Measurements from ENCODE around the gene COX4I1.

Gene COX4I1

DNA sequence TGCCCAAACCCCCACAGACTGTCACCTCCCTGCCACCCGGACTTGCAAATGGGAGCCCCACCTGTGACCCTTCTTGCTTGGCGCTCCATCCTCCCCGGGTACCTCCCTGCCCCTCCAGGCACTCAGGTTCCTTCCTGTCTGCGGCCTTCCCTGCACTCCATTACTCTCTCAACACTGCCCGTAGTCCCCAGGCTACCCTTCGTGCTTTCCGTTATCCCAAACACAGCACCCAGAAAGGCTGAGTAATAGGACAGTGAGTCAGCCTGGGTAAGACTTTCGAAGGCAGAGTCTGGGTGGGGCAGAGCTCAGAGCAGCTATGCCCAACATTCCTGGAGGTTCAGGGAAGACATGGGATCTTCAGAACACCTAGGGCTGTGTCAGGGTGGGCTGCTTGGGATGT lies 32.0 kb upstream of the COX4I1 start:
- no peak for DNase-seq (ENCODE audit: low spot score)

DNA sequence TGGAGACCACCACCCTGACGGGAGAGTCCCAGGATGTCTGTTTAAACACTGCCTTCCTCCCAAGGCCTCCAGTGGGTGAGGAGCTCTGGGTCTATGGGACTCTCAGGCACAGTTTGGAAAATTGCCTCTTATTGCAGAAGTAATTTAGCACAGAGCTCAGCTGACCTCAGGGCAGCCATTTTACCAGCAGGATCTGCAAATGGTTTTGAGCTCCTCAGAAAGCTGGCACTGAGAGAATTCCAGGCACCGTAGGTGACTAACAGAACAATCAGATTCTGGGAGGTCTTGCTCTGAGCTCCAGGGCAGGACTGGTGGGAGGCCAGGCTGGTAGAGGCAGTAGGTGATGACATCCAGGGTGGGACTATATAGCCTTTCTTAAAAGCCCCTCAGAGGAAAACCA lies 31.3 kb upstream of the COX4I1 start:
- DNase-seq (ENCODE audit: low spot score) = no peak

DNA sequence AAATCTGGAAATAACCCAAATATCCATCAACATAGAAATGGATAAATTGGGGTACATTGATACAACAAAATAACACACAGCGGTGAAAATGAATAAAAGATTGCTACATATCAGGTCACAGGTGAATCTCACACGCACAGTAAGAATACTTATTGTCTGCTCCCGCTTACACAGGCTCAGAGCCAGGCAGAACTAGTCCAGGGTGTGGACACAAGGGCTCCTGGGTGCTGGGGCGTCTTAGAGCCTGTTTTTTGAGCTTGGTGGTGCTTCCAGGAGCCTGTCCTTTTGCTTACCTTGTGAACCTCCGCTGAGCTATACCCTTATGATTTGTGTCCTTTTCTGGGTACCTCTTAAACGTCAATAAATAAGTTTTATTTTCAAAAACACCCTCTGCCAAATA lies 28.8 kb upstream of the COX4I1 start:
- DNase-seq (ENCODE audit: low spot score) = no peak

DNA sequence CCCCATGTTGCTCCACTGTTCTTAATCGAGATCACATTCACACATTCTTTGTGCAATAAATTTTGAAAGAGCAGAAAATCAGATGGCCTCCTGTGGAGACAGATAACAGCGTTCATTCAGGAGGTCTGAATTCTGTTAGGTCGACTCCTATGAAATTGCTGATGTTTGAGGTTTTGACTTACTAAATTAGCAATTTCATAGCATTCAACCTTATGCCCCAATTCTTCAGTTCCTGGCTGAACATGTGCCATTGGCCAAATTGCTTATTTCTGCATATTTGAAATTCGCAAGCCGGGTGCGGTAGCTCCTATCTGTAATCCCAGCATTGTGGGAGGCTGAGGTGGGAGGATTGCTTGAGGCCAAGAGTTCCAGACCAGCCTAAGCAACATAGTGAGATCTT lies 26.5 kb upstream of the COX4I1 start:
- no peak for DNase-seq (ENCODE audit: low spot score)

GRCh38 chr16:85774136-85774535 lies 25.4 kb upstream of the COX4I1 start:
- no peak for DNase-seq (ENCODE audit: low spot score)

GRCh38 chr16:85774811-85775210 lies 24.7 kb upstream of the COX4I1 start:
- no peak for DNase-seq (ENCODE audit: low spot score)

DNA sequence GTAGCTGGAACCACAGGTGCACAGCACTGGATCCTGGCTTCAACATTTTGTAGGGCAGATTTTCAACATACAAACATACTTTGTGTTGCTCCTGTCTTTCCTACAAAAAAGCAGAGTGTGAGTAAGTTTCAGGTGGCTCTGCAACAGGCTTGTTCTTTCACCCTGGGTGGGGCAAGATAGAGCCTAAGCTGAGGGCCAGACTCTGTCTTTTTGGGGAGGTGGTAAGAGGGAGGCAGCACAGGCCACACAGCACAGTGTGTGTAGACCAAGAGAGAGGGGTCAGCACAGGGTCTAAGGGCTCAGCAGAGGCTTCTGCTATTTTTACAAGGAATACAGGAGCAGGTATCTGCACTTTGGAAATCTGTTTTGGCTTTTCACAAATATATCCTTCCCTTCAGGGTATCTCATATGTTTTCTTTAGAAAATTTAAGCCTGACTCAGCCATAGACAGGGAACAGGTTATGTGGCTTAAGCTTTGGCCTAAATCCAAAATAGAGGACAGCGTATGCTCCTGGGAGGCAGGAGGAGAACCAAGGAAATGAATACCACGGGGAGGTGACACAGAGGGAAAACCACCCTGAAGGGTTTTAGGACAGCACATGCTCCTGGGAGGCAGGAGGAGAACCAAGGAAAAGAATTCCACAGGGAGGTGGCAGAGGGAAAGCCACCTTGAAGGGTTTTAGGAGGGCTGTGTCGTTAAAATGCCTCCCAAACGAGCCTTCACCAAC lies 21.7 kb upstream of the COX4I1 start:
- DNase-seq (ENCODE audit: low spot score) = no peak

DNA sequence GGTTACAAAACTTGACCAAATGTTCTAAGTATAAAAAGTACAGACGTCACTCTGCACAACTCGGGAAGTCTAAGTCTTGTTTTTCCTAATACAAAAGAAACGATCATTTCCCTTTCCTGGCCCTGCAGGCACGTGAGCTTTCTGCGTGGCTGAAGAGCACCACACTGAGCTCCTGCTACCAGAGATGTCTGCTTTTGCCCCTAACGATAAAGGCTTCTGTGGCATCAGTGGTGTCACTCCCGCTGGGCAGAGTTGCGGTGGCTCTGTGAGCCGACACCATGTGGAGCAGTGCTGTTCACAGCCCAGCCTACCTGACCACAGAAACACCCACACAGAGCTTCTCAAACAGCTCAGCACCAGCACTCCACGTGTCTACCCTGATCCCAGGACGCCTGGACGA lies 20.6 kb upstream of the COX4I1 start:
- DNase-seq (ENCODE audit: low spot score) = no peak

- DNase-seq (ENCODE audit: low spot score) = no peak
Measured at GRCh38 chr16:85780281-85780680, 19.2 kb upstream of the COX4I1 start.

DNA sequence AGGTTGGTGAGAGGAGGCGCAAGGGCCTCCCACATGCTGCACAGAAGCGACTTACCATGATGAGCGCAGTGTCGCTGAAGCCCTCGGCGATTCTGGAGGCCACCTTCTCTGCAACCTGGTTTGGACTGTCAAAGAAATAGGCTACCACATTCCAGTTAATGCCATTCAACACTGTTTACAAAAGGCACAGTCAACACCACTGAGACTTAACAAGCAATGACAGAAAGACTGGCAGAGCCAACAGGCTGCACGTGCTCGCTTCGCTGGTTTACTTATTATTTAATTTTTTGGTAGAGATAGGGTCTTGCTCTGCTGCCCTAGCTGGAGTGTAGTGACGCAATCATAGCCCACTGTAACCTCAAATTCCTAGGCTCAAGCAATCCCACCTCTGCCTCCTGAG lies 18.3 kb upstream of the COX4I1 start:
- DNase-seq (ENCODE audit: low spot score) = no peak

DNA sequence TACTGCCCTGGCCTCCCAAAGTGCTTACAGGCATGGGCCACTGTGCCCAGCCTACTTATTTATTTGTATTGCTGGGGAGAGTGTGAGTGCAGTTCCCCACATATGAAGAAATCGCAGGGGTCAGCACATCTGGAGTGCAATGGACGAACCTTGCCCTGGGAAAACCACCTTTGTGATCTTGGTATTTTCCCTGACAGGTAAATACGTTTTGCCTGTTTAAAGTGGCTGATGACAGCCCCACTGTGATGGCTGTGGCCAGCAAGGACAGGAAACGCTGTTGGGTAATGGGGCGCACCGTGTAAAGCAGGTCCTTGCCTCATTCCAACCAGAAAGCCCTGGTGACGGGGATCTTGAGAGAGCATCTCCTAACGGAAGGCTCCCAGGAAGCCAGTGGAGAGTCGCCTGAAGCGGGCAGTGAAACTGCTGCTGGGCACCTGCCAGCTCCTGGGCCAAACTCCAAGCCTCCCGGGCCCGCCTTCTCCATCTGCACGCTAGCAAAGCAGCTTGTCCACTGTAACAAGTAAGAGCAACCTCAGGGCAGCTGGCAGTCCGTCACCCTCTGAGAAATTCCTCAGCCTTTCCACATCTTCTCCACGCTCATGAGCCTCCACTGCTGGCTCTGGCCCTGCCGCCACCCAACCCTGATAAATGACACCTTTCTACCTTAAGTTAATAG lies 17.7 kb upstream of the COX4I1 start:
- DNase-seq (ENCODE audit: low spot score) = peak; percentile 48

GRCh38 chr16:85782451-85782850 lies 17.0 kb upstream of the COX4I1 start:
- no peak for DNase-seq (ENCODE audit: low spot score)

GRCh38 chr16:85783441-85783840 lies 16.1 kb upstream of the COX4I1 start:
- no peak for DNase-seq (ENCODE audit: low spot score)

- DNase-seq (ENCODE audit: low spot score) = no peak
Measured at GRCh38 chr16:85784813-85785212, 14.7 kb upstream of the COX4I1 start.

GRCh38 chr16:85785927-85786326 lies 13.6 kb upstream of the COX4I1 start:
- no peak for DNase-seq (ENCODE audit: low spot score)

DNA sequence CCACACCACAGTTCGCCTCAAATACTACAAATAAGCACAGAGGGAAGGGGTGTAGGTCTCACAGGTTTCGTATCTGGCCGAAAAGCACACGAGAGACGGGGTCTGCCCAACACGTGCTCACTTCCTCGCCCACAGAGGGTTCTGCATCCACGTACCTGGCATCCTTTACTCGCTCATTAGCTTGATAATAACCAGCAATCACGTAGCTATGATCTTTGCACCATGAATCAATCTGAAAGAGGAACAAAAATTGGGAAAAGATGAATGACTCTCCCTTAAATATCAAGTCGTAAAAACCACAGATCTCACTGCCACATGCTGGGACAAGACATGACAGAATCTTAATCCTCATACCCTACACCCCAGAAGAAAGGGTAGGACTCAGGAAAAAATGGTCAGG lies 10.7 kb upstream of the COX4I1 start:
- no peak for DNase-seq (ENCODE audit: low spot score)

DNA sequence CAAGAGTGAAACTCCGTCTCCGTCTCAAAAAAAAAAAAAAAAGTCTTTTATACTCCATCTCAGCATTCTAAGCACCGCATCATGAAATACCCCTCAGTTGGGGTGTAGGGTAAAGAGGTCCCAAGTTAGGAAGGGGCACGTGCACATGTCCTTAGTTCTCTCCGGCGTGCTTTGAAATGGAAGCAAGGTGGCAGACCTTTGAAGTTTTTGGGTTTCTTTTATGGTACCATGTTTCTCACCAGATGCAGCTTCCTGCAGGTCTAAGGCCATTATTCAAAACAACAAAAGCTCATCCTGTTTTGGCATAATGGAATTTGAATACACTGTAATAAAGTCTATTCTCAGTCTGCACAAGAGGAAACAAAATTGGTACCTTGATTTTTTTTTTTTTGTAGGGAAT lies 9.7 kb upstream of the COX4I1 start:
- DNase-seq (ENCODE audit: low spot score) = no peak

DNA sequence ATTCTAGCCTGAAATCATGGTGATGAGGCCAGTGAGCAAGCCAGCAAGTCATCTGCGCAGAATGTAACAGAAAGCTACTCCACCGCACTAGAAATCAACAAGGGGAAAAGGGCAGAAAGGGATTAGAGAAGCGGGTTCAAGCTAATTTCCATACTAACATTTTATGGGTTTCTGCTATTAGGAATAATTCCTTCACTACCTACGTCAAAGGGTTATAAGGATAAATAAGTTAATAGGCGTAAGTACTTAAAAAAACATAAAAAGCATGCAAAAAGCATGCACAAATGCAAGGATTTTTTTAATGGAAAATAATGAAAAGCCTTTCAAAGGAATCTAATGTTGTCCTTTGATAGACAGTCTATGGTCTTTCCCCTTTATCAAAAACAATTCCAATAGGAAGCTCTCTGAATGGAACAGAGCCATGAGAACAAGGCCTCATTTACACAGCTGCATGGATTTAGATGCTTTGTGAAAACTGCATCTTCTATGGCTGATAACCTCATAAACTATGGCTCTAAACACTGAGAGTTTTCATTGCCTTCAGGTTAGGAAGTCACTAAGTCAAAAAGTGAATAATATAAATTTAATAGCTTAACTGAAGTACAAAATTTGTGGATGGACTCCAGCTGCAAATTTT lies 5.7 kb upstream of the COX4I1 start:
- no peak for DNase-seq (ENCODE audit: low spot score)

DNA sequence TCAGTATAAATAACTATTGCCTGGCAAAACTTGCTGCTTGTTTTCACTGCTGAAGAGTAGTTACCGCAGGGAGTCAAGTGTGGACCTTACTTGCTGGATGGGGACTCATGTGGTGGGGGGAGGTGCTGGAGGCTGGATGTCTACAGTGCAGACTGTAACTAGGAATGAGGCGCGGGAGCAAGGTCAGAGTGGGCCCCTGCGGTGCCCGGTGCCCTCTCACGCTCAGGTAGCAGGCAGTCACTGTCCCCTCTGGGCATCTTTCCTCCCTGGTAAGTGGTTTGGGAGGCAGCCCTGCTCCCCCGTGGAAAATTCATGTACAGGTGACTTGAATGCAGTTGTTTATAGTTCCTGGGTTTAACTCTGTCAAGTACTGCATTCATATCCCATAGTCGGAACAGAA lies 4.8 kb upstream of the COX4I1 start:
- no peak for DNase-seq (ENCODE audit: low spot score)

DNA sequence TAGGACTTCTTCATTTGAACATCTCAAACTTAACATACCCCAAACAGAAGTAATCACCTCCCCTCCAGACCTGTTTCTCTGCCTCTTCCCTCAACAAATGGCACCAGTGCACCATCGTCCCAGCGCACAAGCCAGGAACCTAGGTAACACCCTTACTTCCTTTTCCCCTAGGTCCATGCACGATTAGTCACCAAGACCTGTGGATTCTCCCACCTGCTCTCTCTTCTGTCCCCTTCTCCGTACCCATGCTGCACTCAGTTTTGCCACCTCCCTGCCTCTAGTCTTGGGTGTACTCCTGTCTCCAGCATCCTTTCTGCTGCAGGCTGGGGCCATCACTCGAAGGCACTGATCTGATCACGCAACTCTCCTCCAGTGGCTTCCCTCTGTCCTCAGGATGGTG lies 3.3 kb upstream of the COX4I1 start:
- no peak for DNase-seq (ENCODE audit: low spot score)

GRCh38 chr16:85796599-85796998 lies 2.9 kb upstream of the COX4I1 start:
- no peak for DNase-seq (ENCODE audit: low spot score)

GRCh38 chr16:85798283-85798776 lies 1.2 kb upstream of the COX4I1 start:
- no peak for DNase-seq (ENCODE audit: low spot score)

DNA sequence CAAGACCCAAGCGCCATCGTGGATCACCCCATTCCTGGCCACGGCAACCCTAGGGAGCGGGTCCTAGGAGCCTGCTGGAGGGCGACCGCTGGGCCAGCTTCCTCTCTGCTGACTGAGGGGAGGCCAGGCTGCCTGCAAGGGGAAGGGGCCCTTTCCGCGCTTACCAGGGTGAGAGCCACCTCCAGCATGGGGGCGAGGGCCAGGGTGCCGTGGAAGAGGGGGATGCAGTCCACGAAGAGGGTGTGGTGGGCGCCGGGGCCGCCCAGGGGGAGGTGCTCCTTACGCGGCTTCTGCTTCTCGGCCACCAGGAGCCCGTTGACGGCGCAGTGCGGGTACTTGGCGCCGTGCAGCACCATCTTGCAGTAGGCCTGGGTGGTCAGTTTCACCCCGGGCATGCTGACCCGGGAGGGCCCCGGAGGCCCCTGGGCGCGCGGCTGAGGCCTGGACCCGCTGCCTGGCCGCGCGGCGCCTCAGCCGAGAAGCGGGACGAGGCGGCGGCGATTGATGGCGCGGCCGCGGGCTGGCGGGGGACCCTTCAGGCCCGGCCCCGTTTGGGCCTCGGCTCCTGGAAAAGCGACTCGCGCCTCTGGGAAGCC lies 496 bp upstream of the COX4I1 start:
- DNase-seq (ENCODE audit: low spot score) = peak; percentile 73

All from iPS-NIHi11 (cell line).